Trophoblast cell (in vitro differentiated cells and primary cell): ENCODE data around the gene CCDC169.
"Not testable (repeated sequence)": the region's sequence is repeated elsewhere in the genome, so short reads cannot be mapped to it uniquely, and the experiment has no call there.

Source experiments
- DNase-seq, 2 donors: peaks; one replicate each; pipeline ENCODE4 v3.0.0-alpha.2; 2016
- H2AFZ ChIP-seq: 2 replicates; pipeline ENCODE4 v1.6.1; 2013; ENCODE audit warnings: low read length, moderate library complexity, mild to moderate bottlenecking; ENCODE audit not compliant: insufficient read depth, poor library complexity
- H2AK5ac ChIP-seq: 2 replicates; pipeline ENCODE4 v1.6.1; 2013; ENCODE audit warnings: mild to moderate bottlenecking, low read length
- H2BK120ac ChIP-seq: 2 replicates; pipeline ENCODE4 v1.6.1; 2013; ENCODE audit warnings: low read length, mild to moderate bottlenecking, moderate library complexity; ENCODE audit not compliant: insufficient read depth, poor library complexity
- H2BK12ac ChIP-seq: 2 replicates; pipeline ENCODE4 v1.6.1; 2013; ENCODE audit warnings: mild to moderate bottlenecking, low read length, moderate library complexity
- H2BK5ac ChIP-seq: 2 replicates; pipeline ENCODE4 v1.6.1; 2013; ENCODE audit warnings: low read length, low read depth, moderate library complexity, mild to moderate bottlenecking; ENCODE audit not compliant: poor library complexity
- H3K14ac ChIP-seq: 2 replicates; pipeline ENCODE4 v1.6.1; 2013; ENCODE audit warnings: mild to moderate bottlenecking, low read length
- H3K18ac ChIP-seq: 2 replicates; pipeline ENCODE4 v1.6.1; 2013; ENCODE audit warnings: mild to moderate bottlenecking, low read length
- H3K23ac ChIP-seq: 2 replicates; pipeline ENCODE4 v1.6.1; 2013; ENCODE audit warnings: low read length
- H3K27ac ChIP-seq: 2 replicates; pipeline ENCODE4 v1.5.1; 2013; ENCODE audit warnings: low read depth, mild to moderate bottlenecking, inconsistent platforms, low read length, moderate library complexity
- H3K27me3 ChIP-seq: 2 replicates; pipeline ENCODE4 v1.6.1; 2013; ENCODE audit warnings: inconsistent platforms, mild to moderate bottlenecking, low read length, moderate library complexity; ENCODE audit not compliant: insufficient read depth
- H3K36me3 ChIP-seq, 2 experiments: 1 replicate in 1 of 2; 2 replicates in 1 of 2; pipeline ENCODE4 v1.6.1; 2013; ENCODE audit warnings: low read length in 2 of 2, mild to moderate bottlenecking in 2 of 2, moderate library complexity in 1 of 2; ENCODE audit not compliant: insufficient read depth in 2 of 2, control insufficient read depth in 1 of 2
- H3K4ac ChIP-seq: 2 replicates; pipeline ENCODE4 v1.6.1; 2013; ENCODE audit warnings: low read depth, mild to moderate bottlenecking, low read length, moderate library complexity
- H3K4me1 ChIP-seq, 2 experiments: 1 replicate in 1 of 2; 2 replicates in 1 of 2; pipeline ENCODE4 v1.6.1; 2013; ENCODE audit warnings: low read length in 2 of 2, mild to moderate bottlenecking in 2 of 2, moderate library complexity in 1 of 2; ENCODE audit not compliant: insufficient read depth in 2 of 2, control insufficient read depth in 1 of 2
- H3K4me2 ChIP-seq: 2 replicates; pipeline ENCODE4 v1.6.1; 2013; ENCODE audit warnings: inconsistent platforms, mild to moderate bottlenecking, low read length, moderate library complexity
- H3K4me3 ChIP-seq: 2 replicates; pipeline ENCODE4 v1.5.1; 2013; ENCODE audit warnings: mild to moderate bottlenecking, low read depth, low read length, inconsistent platforms
- H3K79me1 ChIP-seq: one replicate; pipeline ENCODE4 v1.6.1; 2013; ENCODE audit warnings: low read length
- H3K79me2 ChIP-seq: 2 replicates; pipeline ENCODE4 v1.6.1; 2013; ENCODE audit warnings: low read length, mild to moderate bottlenecking; ENCODE audit not compliant: control insufficient read depth, insufficient read depth, poor library complexity
- H3K9ac ChIP-seq: 2 replicates; pipeline ENCODE4 v1.6.1; 2013; ENCODE audit warnings: mild to moderate bottlenecking, low read length
- H3K9me3 ChIP-seq: 2 replicates; pipeline ENCODE4 v1.6.1; 2013; ENCODE audit warnings: low read depth, mild to moderate bottlenecking, control low read depth, inconsistent platforms, low read length; ENCODE audit not compliant: insufficient read depth
- H4K12ac ChIP-seq: 2 replicates; pipeline ENCODE4 v1.6.1; 2013; ENCODE audit warnings: low read depth, mild to moderate bottlenecking, low read length, moderate library complexity
- H4K8ac ChIP-seq: 2 replicates; pipeline ENCODE4 v1.6.1; 2013; ENCODE audit warnings: low read depth, mild to moderate bottlenecking, low read length, moderate library complexity
- H4K91ac ChIP-seq: one replicate; pipeline ENCODE4 v1.6.1; 2013; ENCODE audit warnings: low read depth, mild to moderate bottlenecking, low read length, moderate library complexity
- WGBS: extraction: QIAGEN DNeasy Blood & Tissue Kit; methylation state at CpG from one replicate; pipeline ENCODE4 v1.1.7; 2013; ENCODE audit warnings: missing lambda C conversion rate; ENCODE audit not compliant: insufficient read length, insufficient coverage; ENCODE audit errors: extremely low coverage; 5-methylcytosine and 5-hydroxymethylcytosine counted together

CCDC169 gene

DNA sequence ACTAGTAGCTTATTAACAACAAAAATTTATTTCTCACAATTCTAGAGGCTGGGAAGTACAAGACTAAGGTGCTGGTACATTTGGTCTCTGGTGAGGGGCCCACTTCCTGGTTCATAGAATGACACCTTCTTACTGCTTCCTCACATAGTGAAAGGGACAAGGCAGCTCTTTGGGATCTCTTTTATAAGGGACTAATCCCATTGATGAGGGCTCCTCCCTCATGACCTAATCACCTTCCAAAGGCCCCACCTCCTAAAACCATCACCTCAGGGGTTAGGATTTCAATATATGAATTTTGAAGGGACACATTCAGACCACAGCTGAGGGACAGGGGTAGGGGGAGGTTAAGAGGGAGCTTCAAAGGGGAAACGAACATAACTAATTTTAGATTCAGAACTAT is 28.3 kb upstream of the CCDC169 start:
- Histone ChIP-seq H3K79me2 (no peaks in the 10 kb centered on the region), H2BK120ac (peak overlapping the region; percentile 2), H3K27me3 (no peaks in the 10 kb centered on the region), H3K9ac (no peak overlapping the region), H2AFZ (no peak overlapping the region), H2BK5ac (no peak overlapping the region), H2AK5ac (no peak overlapping the region), H2BK12ac (no peak overlapping the region), H3K4me2 (no peak overlapping the region), H4K8ac (no peak overlapping the region), H3K79me1 (peaks cover 15% of the 10 kb centered on the region), H3K4me3 (no peak overlapping the region), H3K27ac (peak overlapping the region; percentile 61), H3K18ac (no peak overlapping the region), H4K91ac (peak overlapping the region; percentile 32), H4K12ac (no peak overlapping the region), H3K4me1 (peaks cover 3 to 10% of the 10 kb centered on the region in 2 experiments), H3K14ac (no peak overlapping the region), H3K4ac (no peak overlapping the region), H3K23ac (no peak overlapping the region), H3K9me3 (no peaks in the 10 kb centered on the region), H3K36me3 (peaks cover 10 to 13% of the 10 kb centered on the region in 2 experiments)
- WGBS: no CpG with 5 or more reads among the region's 1 CpG
- no peak for DNase-seq

DNA sequence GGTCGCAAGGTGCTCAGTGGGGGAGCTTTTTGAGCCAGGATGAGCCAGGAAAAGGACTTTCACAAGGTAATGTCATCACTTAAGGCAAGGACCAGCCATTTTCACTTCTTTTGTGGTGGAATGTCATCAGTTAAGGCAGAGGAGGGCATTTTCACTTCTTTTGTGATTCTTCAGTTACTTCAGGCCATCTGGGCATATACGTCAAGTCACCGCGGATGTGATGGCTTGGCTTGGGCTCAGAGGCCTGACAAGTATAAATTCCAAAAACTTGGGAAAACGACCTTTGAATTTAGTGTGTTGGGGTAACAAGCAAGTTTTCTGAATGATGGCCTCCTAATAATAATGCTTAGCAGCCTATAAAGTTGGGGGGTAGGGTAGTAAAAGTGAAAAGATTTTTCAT is 27.3 kb upstream of the CCDC169 start:
- not testable (repeated sequence) for H3K9ac ChIP-seq, DNase-seq, H3K4me3 ChIP-seq, H3K79me2 ChIP-seq, H2AFZ ChIP-seq, H3K23ac ChIP-seq, H3K4me2 ChIP-seq, H4K12ac ChIP-seq, H3K27me3 ChIP-seq, H3K9me3 ChIP-seq, H3K4ac ChIP-seq
- no CpG with 5 or more reads among the region's 5 CpGs for whole genome bisulfite sequencing
- peak overlapping the region; percentile 70 for H4K8ac ChIP-seq
- peak overlapping the region; percentile 86 for H2AK5ac ChIP-seq
- H3K4me1 ChIP-seq: peaks cover 3 to 11% of the 10 kb centered on the region in 2 experiments
- peak overlapping the region; percentile 89 for H3K27ac ChIP-seq
- H3K79me1 ChIP-seq: peaks cover 15% of the 10 kb centered on the region
- H4K91ac ChIP-seq: peak overlapping the region; percentile 93
- peak overlapping the region; percentile 76 for H2BK12ac ChIP-seq
- H3K36me3 ChIP-seq: peaks cover 10% of the 10 kb centered on the region in 2 experiments
- peak overlapping the region; percentile 53 for H3K18ac ChIP-seq
- peak overlapping the region; percentile 90 for H2BK120ac ChIP-seq
- H2BK5ac ChIP-seq: peak overlapping the region; percentile 86
- H3K14ac ChIP-seq: peak overlapping the region; percentile 61

DNA sequence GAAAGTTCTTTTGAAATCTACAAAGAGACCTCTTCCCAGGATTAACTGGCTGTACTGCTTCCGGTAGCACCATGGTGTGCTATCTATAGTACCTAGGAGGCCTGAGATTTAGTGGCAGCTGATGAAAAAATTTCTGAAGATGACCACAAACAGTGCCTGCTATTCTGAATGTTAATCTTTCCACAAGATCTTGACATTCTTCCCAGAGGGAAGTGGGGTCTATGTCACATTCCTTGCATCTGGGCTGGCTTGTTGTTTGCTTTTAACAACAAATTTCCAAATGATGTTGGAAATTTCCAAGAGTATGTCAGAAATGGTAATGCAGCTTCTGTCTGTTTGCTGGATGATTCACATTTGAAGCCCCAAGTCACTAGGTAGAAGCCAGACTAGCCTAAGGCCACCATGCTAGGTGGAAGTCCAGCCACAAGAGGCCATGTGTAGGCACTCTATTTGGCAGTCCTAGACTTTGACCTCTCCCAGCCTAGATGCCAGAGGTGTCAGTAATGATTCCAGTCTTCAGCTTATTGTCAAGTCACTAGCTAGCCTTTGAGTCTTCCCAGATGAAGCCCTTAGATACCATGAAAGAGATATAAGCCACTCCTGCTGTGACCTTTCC is 26.4 kb upstream of the CCDC169 start:
- H3K4me1 ChIP-seq: peaks cover 3 to 11% of the 10 kb centered on the region in 2 experiments
- no CpG with 5 or more reads among the region's 1 CpG for WGBS
- H3K18ac ChIP-seq: no peak overlapping the region
- H3K14ac ChIP-seq: no peak overlapping the region
- no peak overlapping the region for H3K4me3 ChIP-seq
- H3K4ac ChIP-seq: no peak overlapping the region
- H3K79me2 ChIP-seq: no peaks in the 10 kb centered on the region
- H2AFZ ChIP-seq: no peak overlapping the region
- no peak overlapping the region for H4K91ac ChIP-seq
- H3K9me3 ChIP-seq: no peaks in the 10 kb centered on the region
- H3K9ac ChIP-seq: no peak overlapping the region
- H3K36me3 ChIP-seq: peaks cover 10% of the 10 kb centered on the region in 2 experiments
- no peak overlapping the region for H2AK5ac ChIP-seq
- H3K27me3 ChIP-seq: no peaks in the 10 kb centered on the region
- H2BK120ac ChIP-seq: no peak overlapping the region
- H3K79me1 ChIP-seq: peaks cover 15% of the 10 kb centered on the region
- H4K12ac ChIP-seq: no peak overlapping the region
- no peak overlapping the region for H2BK12ac ChIP-seq
- no peak overlapping the region for H3K4me2 ChIP-seq
- no peak overlapping the region for H4K8ac ChIP-seq
- peak overlapping the region; percentile 93 for H3K27ac ChIP-seq
- no peak overlapping the region for H2BK5ac ChIP-seq
- H3K23ac ChIP-seq: no peak overlapping the region
- DNase-seq: peak; percentile 97 to 98

DNA sequence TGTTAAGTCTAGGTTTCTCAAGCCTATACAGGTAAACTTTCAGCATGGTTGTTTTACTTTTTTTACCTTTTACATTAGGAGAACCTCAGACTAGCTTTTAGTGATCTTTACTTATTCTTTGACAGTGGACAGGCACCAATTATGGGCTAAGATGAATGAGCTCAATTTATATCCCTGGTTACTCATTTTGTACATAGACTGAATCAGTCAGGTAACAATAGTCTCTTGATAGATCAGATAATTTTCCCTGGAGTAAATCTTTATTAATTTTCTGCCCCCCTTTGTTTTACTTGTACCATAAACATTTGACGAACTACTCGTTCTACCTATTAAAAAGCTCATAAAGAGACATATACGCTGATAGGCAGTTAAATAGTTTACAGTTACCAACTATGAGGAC is 25.8 kb upstream of the CCDC169 start:
- H3K27me3 ChIP-seq: no peaks in the 10 kb centered on the region
- no peak overlapping the region for H3K9ac ChIP-seq
- H3K18ac ChIP-seq: no peak overlapping the region
- peak overlapping the region; percentile 7 for H4K8ac ChIP-seq
- DNase-seq: no peak
- no peaks in the 10 kb centered on the region for H3K79me2 ChIP-seq
- peak overlapping the region; percentile 83 for H4K91ac ChIP-seq
- H2AFZ ChIP-seq: no peak overlapping the region
- peaks cover 3 to 11% of the 10 kb centered on the region in 2 experiments for H3K4me1 ChIP-seq
- H3K9me3 ChIP-seq: no peaks in the 10 kb centered on the region
- H3K4me2 ChIP-seq: no peak overlapping the region
- H3K27ac ChIP-seq: peak overlapping the region; percentile 93
- H2BK5ac ChIP-seq: peak overlapping the region; percentile 88
- no peak overlapping the region for H3K4ac ChIP-seq
- H2AK5ac ChIP-seq: peak overlapping the region; percentile 94
- peak overlapping the region; percentile 98 for H2BK120ac ChIP-seq
- H4K12ac ChIP-seq: no peak overlapping the region
- no CpG with 5 or more reads among the region's 3 CpGs for WGBS
- H3K4me3 ChIP-seq: no peak overlapping the region
- peaks cover 7 to 8% of the 10 kb centered on the region in 2 experiments for H3K36me3 ChIP-seq
- H2BK12ac ChIP-seq: peak overlapping the region; percentile 95
- H3K23ac ChIP-seq: no peak overlapping the region
- H3K79me1 ChIP-seq: peaks cover 15% of the 10 kb centered on the region
- H3K14ac ChIP-seq: peak overlapping the region; percentile 6
